ENCODE results near the gene PIEZO2.

GRCh38 chr18:11108947-11109346 is 40.4 kb downstream of the PIEZO2 start:
- TF ChIP-seq POLR2A (IDR thresholded peaks at IDR 0.05): no peak
- no peak for TF ChIP-seq CTCF (IDR thresholded peaks at IDR 0.05)

Data from esophagus squamous epithelium (tissue), 4 donors.